Panc1 (cell line): ENCODE data around the gene GLIS1. TPM values are rescaled to one million over a fixed set of nuclear protein-coding genes. Genes with fewer than 3 reads are reported as not detected.

ENCODE experiments used
- ATAC-seq: fragments of 200-7000 bp; cut with Tn5 transposase; 2 replicates; pipeline ENCODE4 v1.9.1; 2020; ENCODE audit warnings: mild to moderate bottlenecking, moderate library complexity
- BruUV-seq: library from RNA; stranded (reverse); fragments of 400-500 nt; replicated peaks from 2 replicates; lab custom pipeline; 2021; lab: Mats Ljungman, UMichigan
- CTCF ChIA-PET: fragments of 300-600 bp; sonication (Branson Sonifier 250); formaldehyde crosslinking; loops from one replicate; lab custom pipeline; 2022; ENCODE audit warnings: antibody characterized with exemption; lab: Charles Lee
- POLR2A ChIA-PET: fragments of 300-600 bp; sonication (Branson Sonifier 250); formaldehyde crosslinking; loops from one replicate; lab custom pipeline; 2022; ENCODE audit warnings: antibody characterized with exemption; lab: Charles Lee
- DNase-seq: peaks from one replicate; pipeline ENCODE4 v3.0.0-alpha.2; 2010; ENCODE audit warnings: low read depth, low spot score
- H3K27ac ChIP-seq: 2 replicates; pipeline ENCODE4 v1.5.1; 2011; ENCODE audit warnings: mild to moderate bottlenecking, low read length, inconsistent platforms
- H3K27me3 ChIP-seq: fragments of 200-500 bp; sonication (Bioruptor generic); 2 replicates; pipeline ENCODE4 v1.6.0; 2014; ENCODE audit warnings: low read length, inconsistent platforms; ENCODE audit not compliant: control insufficient read depth, insufficient read depth
- H3K36me3 ChIP-seq: fragments of 200-500 bp; sonication (Bioruptor generic); 2 replicates; pipeline ENCODE4 v1.5.1; 2014; ENCODE audit warnings: inconsistent platforms, mild to moderate bottlenecking, low read length, moderate library complexity; ENCODE audit not compliant: control insufficient read depth, insufficient read depth
- H3K4me1 ChIP-seq: 2 replicates; pipeline ENCODE4 v1.5.1; 2011; ENCODE audit warnings: inconsistent platforms, mild to moderate bottlenecking, low read length, moderate library complexity; ENCODE audit not compliant: control insufficient read depth, insufficient read depth
- H3K4me3 ChIP-seq, 2 experiments: 2 replicates each; pipeline ENCODE4 v1.5.1; 2011 to 2012; ENCODE audit warnings: low read depth in 2 of 2, low read length in 2 of 2, mild to moderate bottlenecking in 2 of 2, inconsistent platforms in 1 of 2, moderate library complexity in 1 of 2
- H3K9me3 ChIP-seq: fragments of 200-500 bp; sonication (Bioruptor generic); 2 replicates; pipeline ENCODE4 v1.5.1; 2014; ENCODE audit warnings: low read depth, mild to moderate bottlenecking, inconsistent platforms, low read length, moderate library complexity; ENCODE audit not compliant: control insufficient read depth, insufficient read depth
- POLR2AphosphoS5 ChIP-seq: IDR thresholded peaks from 2 replicates; pipeline ENCODE4 v1.6.1; 2012; ENCODE audit warnings: mild to moderate bottlenecking, low read depth, low read length, moderate library complexity
- SIN3A ChIP-seq: IDR thresholded peaks from 2 replicates; pipeline ENCODE4 v1.6.1; 2012; ENCODE audit warnings: low read depth, mild to moderate bottlenecking, low read length, moderate library complexity, borderline replicate concordance; ENCODE audit not compliant: insufficient read depth
- TCF7L2 ChIP-seq: IDR thresholded peaks from 2 replicates; pipeline ENCODE4 v1.6.1; 2011; ENCODE audit warnings: mild to moderate bottlenecking, low read depth, low read length, inconsistent platforms
- in situ Hi-C: cut with HindIII; loops from 2 replicates; pipeline ENCODE4 v1.10.0; 2016; ENCODE audit warnings: low sequenced_read_pairs, low pct_unique_long_range_greater_than_20kb
- intact Hi-C: fragments of 100-400 bp; cut with micrococcal nuclease; formaldehyde crosslinking; loops from one replicate; pipeline ENCODE4 v1.10.0; 2022; ENCODE audit not compliant: unreplicated experiment
- total RNA-seq: library from RNA; stranded (reverse); gene quantifications from one replicate; pipeline ENCODE4 v1.2.1, GENCODE V29; 2021; ENCODE audit not compliant: unreplicated experiment
- TF ChIP-seq, protein P1 (sequence below): fragments of 450-650 bp; IDR thresholded peaks from 2 replicates; pipeline ENCODE4 v1.5.1; 2017; ENCODE audit warnings: mild to moderate bottlenecking
- TF ChIP-seq, protein P2 (sequence below), 2 experiments: IDR thresholded peaks; 2 replicates each; pipeline ENCODE4 v1.6.1; 2011 to 2012; ENCODE audit warnings: low read depth in 2 of 2, control low read depth in 1 of 2, low read length in 1 of 2, mild to moderate bottlenecking in 1 of 2, moderate library complexity in 1 of 2; ENCODE audit not compliant: insufficient read depth in 1 of 2

The GLIS1 gene
- total RNA-seq, 1 experiment from 2014 or later, result 0.28 TPM

DNA sequence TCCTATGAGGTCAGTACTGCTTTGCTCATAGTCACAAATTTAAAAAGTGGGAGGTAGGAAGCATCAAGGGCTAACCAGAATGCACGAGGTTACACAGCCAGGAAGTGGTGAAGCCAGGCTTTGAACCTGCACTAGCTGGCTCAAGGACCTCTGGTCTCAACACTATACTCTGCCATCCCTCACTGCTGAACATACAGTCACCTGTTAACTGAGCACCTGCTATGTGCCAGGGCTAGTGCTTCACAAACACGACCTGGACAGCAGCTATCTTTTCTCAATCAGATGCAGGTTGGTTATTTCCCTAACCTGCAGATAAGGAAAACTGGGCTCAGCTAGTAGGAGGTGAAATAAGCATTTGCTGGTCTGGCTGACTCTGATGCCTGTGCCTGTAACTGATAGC is 73.0 kb downstream of the GLIS1 start:
- intact Hi-C loops (no loop called here), in situ Hi-C loops (no loop called here)
- Histone ChIP-seq H3K4me3 (no peak overlapping the region), H3K36me3 (no peaks in the 10 kb centered on the region), H3K9me3 (no peaks in the 10 kb centered on the region), H3K27me3 (no peaks in the 10 kb centered on the region), H3K27ac (no peak overlapping the region), H3K4me1 (no peaks in the 10 kb centered on the region)
- ChIA-PET CTCF (no interaction called here), POLR2A (no interaction called here)
- no TSS peak for BruUV-seq
- DNase-seq (no peak), ATAC-seq (no peak)
- TF ChIP-seq POLR2AphosphoS5, result no peak
- TF ChIP-seq, protein P1, sequence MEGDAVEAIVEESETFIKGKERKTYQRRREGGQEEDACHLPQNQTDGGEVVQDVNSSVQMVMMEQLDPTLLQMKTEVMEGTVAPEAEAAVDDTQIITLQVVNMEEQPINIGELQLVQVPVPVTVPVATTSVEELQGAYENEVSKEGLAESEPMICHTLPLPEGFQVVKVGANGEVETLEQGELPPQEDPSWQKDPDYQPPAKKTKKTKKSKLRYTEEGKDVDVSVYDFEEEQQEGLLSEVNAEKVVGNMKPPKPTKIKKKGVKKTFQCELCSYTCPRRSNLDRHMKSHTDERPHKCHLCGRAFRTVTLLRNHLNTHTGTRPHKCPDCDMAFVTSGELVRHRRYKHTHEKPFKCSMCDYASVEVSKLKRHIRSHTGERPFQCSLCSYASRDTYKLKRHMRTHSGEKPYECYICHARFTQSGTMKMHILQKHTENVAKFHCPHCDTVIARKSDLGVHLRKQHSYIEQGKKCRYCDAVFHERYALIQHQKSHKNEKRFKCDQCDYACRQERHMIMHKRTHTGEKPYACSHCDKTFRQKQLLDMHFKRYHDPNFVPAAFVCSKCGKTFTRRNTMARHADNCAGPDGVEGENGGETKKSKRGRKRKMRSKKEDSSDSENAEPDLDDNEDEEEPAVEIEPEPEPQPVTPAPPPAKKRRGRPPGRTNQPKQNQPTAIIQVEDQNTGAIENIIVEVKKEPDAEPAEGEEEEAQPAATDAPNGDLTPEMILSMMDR, result no peak
- no peak for TF ChIP-seq TCF7L2
- TF ChIP-seq SIN3A, result no peak

DNA sequence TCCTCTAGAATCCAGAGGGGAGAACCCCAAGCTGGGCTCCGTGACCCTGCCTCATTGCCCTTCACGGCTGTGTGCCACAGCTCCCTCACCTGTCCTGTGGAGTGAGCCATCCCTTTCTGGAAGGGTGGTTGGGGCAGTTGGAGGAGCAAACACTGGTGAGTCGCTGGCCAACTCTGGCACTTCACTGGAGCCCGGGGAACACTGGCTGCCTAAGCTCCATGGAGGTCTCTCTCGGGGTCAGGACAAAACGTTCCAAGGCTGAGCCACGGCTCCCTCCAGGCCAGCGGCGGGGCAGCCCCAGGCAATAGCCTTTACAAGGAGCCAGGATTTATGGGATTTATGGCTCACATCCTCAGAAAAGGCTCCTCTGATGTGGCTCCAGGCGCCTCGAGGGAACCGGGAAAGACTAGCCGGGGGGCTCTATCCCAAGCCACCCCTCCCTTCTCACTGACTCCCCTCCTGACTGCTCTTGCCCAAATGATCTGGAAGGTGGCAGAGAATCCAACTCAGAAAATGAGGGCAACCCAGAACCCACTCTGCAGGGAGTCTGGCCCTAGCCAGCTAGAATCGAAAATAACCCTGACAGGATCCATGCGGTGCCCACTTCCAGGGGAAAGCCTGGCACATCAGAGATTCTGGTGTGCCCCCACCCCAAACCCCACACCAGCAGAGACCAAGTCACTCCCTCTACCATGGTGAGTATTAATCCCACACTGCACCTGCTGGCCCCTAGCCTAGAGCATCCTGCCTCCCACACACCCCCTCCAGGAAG is 75.2 kb downstream of the GLIS1 start:
- ChIA-PET CTCF (no interaction called here), POLR2A (no interaction called here)
- Histone ChIP-seq H3K4me1 (no peaks in the 10 kb centered on the region), H3K27ac (no peak overlapping the region), H3K9me3 (no peaks in the 10 kb centered on the region), H3K27me3 (no peaks in the 10 kb centered on the region), H3K36me3 (no peaks in the 10 kb centered on the region), H3K4me3 (no peak overlapping the region)
- ATAC-seq (no peak), DNase-seq (no peak)
- intact Hi-C loops (no loop called here), in situ Hi-C loops (no loop called here)
- no peak for TF ChIP-seq SIN3A
- TF ChIP-seq, protein P2, sequence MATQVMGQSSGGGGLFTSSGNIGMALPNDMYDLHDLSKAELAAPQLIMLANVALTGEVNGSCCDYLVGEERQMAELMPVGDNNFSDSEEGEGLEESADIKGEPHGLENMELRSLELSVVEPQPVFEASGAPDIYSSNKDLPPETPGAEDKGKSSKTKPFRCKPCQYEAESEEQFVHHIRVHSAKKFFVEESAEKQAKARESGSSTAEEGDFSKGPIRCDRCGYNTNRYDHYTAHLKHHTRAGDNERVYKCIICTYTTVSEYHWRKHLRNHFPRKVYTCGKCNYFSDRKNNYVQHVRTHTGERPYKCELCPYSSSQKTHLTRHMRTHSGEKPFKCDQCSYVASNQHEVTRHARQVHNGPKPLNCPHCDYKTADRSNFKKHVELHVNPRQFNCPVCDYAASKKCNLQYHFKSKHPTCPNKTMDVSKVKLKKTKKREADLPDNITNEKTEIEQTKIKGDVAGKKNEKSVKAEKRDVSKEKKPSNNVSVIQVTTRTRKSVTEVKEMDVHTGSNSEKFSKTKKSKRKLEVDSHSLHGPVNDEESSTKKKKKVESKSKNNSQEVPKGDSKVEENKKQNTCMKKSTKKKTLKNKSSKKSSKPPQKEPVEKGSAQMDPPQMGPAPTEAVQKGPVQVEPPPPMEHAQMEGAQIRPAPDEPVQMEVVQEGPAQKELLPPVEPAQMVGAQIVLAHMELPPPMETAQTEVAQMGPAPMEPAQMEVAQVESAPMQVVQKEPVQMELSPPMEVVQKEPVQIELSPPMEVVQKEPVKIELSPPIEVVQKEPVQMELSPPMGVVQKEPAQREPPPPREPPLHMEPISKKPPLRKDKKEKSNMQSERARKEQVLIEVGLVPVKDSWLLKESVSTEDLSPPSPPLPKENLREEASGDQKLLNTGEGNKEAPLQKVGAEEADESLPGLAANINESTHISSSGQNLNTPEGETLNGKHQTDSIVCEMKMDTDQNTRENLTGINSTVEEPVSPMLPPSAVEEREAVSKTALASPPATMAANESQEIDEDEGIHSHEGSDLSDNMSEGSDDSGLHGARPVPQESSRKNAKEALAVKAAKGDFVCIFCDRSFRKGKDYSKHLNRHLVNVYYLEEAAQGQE (IDR thresholded peaks at IDR 0.05; ENCODE audit: insufficient read depth in 1 of 2, low read depth in 2 of 2, low read length in 1 of 2), result no peak
- TF ChIP-seq TCF7L2, result no peak
- TF ChIP-seq POLR2AphosphoS5, result no peak
- TF ChIP-seq, protein P1, result no peak
- no TSS peak for BruUV-seq
